RWPE1 (cell line): ENCODE data around the gene PLN.

Experiments used
- CTCF ChIA-PET: fragments of 350-600 bp; sonication (Branson Sonifier 250); formaldehyde crosslinking; extraction: SDS; loops from one replicate; lab custom pipeline; 2021; lab: Yijun Ruan, JAX
- POLR2A ChIA-PET: fragments of 400-600 bp; formaldehyde crosslinking; extraction: SDS; loops from one replicate; lab custom pipeline; 2020; ENCODE audit warnings: antibody characterized with exemption; ENCODE audit not compliant: low non-redundant PET; lab: Yijun Ruan, JAX
- DNase-seq: peaks from one replicate; pipeline ENCODE4 v3.0.0; 2012; ENCODE audit warnings: low spot score
- H3K27ac ChIP-seq: fragments of 450-650 bp; 2 replicates; pipeline ENCODE4 v1.5.1; 2017
- TF ChIP-seq, protein P1 (sequence below): fragments of 450-650 bp; conservative IDR thresholded peaks from 2 replicates; pipeline ENCODE4 v1.5.1; 2017; ENCODE audit warnings: low read depth, mild to moderate bottlenecking

The PLN gene

DNA sequence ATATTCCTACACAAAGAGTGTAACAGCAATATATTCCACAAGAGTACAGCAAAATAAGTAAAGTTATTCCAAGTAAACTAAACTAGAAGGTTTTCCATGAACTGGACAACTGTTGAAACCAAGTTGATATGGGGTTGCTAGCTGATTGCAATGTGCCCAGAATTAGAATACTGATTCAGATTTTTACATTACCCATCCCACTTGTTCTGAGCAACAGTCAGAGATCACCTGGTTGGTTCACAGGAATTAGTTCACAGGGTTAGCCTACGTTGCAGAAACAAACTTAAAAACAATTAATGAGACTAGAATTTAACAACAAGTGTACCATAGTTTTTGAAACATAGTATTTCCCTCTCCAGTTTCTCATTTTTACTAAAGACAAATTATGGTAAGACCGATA, 54.2 kb downstream of the PLN start:
- CTCF ChIA-PET = interaction anchor here (0.6 kb wide), 1 partner anchor 45 kb away, joined by 3 read pairs; no protein-coding TSS in a partner anchor
- no peak overlapping the region for H3K27ac ChIP-seq
- TF ChIP-seq, protein P1, sequence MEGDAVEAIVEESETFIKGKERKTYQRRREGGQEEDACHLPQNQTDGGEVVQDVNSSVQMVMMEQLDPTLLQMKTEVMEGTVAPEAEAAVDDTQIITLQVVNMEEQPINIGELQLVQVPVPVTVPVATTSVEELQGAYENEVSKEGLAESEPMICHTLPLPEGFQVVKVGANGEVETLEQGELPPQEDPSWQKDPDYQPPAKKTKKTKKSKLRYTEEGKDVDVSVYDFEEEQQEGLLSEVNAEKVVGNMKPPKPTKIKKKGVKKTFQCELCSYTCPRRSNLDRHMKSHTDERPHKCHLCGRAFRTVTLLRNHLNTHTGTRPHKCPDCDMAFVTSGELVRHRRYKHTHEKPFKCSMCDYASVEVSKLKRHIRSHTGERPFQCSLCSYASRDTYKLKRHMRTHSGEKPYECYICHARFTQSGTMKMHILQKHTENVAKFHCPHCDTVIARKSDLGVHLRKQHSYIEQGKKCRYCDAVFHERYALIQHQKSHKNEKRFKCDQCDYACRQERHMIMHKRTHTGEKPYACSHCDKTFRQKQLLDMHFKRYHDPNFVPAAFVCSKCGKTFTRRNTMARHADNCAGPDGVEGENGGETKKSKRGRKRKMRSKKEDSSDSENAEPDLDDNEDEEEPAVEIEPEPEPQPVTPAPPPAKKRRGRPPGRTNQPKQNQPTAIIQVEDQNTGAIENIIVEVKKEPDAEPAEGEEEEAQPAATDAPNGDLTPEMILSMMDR = no peak
- no peak for DNase-seq
- POLR2A ChIA-PET = no interaction called here

DNA sequence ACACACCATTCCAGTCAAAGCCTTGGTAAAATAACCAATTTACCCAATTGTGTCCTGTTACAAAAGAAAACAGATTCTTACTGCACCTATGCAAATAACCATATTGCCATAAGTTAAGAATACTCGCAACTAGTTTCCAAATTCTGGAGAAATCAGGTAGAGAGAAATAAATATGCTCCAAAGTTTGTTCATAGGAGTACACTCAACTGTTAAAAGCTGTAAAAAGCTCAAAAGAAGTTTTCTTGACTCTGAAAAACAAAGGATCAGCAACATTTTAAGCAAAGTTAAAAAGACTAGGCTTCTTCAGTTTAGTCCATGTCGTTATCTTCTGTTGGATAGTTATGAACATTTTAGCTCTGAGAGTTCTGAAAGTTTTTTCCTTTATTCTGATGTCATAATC, 55.3 kb downstream of the PLN start:
- CTCF ChIA-PET = no interaction called here
- POLR2A ChIA-PET = no interaction called here
- H3K27ac ChIP-seq = no peak overlapping the region
- TF ChIP-seq, protein P1 = no peak
- no peak for DNase-seq

DNA sequence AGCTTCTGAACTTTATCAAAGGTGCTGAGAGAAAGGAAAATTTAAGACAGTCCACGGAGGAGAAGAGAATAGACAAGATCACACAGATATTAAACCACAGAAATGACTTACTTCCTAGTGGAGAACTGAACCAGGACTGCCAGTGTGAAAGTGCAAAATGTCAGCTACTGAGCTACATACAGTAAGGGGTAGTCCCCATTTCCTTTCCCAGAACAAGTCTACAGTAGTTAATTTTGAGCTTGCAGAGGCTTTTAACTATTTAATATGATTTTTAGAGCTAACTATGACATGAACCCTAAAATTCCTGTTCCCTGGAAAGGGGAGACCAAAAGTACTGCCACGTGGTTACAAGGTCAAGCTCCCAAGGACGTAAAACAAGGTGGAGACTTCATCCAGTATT, 58.2 kb downstream of the PLN start:
- no peak for DNase-seq
- ChIA-PET POLR2A (no interaction called here), CTCF (interaction anchor here (0.6 kb wide), 1 partner anchor 35 kb away, joined by 3 read pairs; no protein-coding TSS in a partner anchor)
- TF ChIP-seq, protein P1 = no peak
- H3K27ac ChIP-seq = no peak overlapping the region

DNA sequence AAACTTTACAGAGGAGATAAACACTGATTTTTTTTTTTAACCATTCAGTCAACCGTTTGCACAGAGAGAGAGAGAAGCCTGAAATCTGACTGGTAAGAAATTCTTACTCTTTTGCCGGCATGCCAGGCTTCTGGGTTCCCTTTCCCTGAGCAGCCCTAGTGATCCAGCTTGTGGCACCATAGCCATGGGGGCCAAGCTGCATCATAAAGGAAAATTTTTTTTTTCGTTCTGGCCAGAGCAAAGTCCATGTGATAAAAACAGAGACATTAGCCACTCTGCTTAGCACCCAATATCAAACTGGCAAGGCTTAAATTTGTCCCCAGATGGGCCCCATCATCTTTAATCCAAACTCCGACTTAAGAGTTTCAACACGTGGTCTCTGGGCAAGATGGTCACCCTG, 58.8 kb downstream of the PLN start:
- H3K27ac ChIP-seq = no peak overlapping the region
- ChIA-PET CTCF (no interaction called here), POLR2A (no interaction called here)
- no peak for DNase-seq
- TF ChIP-seq, protein P1 = no peak
